OCI-M2 (cell line): Measurements from ENCODE around the gene NADK2.
"Not testable (repeated sequence)": the region's sequence is repeated elsewhere in the genome, so short reads cannot be mapped to it uniquely, and the experiment has no call there.

Source experiments
- DNase-seq: peaks from one replicate; lab custom pipeline; 2025; ENCODE audit not compliant: unreplicated experiment; lab: John Stamatoyannopoulos, UW

Gene NADK2

GRCh38 chr5:36209664-36210063 lies 32.1 kb downstream of the NADK2 start:
- no peak for DNase-seq

- DNase-seq: no peak
These were observed 32.9 kb downstream of the NADK2 start for GRCh38 chr5:36208786-36209185.

GRCh38 chr5:36206913-36207312 lies 34.8 kb downstream of the NADK2 start:
- no peak for DNase-seq

- no peak for DNase-seq
These were observed 36.4 kb downstream of the NADK2 start for GRCh38 chr5:36205329-36205728.

- no peak for DNase-seq
These were observed 39.2 kb downstream of the NADK2 start for GRCh38 chr5:36202521-36202961.

- DNase-seq: no peak
These were observed 41.2 kb downstream of the NADK2 start for GRCh38 chr5:36200513-36200912.

GRCh38 chr5:36199620-36200019 lies 42.1 kb downstream of the NADK2 start:
- no peak for DNase-seq

GRCh38 chr5:36198783-36199182 lies 42.9 kb downstream of the NADK2 start:
- not testable (repeated sequence) for DNase-seq

GRCh38 chr5:36198281-36198680 lies 43.4 kb downstream of the NADK2 start:
- DNase-seq: no peak

GRCh38 chr5:36193746-36194145 lies 48.0 kb downstream of the NADK2 start:
- DNase-seq: no peak

- not testable (repeated sequence) for DNase-seq
These were observed 57.3 kb downstream of the NADK2 start for GRCh38 chr5:36184408-36184807.

GRCh38 chr5:36181774-36182173 lies 60.0 kb downstream of the NADK2 start:
- DNase-seq: no peak

- no peak for DNase-seq
These were observed 61.0 kb downstream of the NADK2 start for GRCh38 chr5:36180556-36181350.

- DNase-seq: no peak
These were observed 61.8 kb downstream of the NADK2 start for GRCh38 chr5:36179950-36180349.

- DNase-seq: no peak
These were observed 63.2 kb downstream of the NADK2 start for GRCh38 chr5:36178524-36178890.

- no peak for DNase-seq
These were observed 63.8 kb downstream of the NADK2 start for GRCh38 chr5:36177715-36178523.

GRCh38 chr5:36177154-36177553 lies 64.6 kb downstream of the NADK2 start:
- DNase-seq: no peak

GRCh38 chr5:36175043-36175442 lies 66.7 kb downstream of the NADK2 start:
- DNase-seq: no peak

GRCh38 chr5:36174119-36174518 lies 67.6 kb downstream of the NADK2 start:
- DNase-seq: no peak

- DNase-seq: no peak
These were observed 68.3 kb downstream of the NADK2 start for GRCh38 chr5:36173426-36173825.

GRCh38 chr5:36172599-36172998 lies 69.1 kb downstream of the NADK2 start:
- DNase-seq: no peak

GRCh38 chr5:36170832-36171424 lies 70.8 kb downstream of the NADK2 start:
- DNase-seq: no peak
